ENCODE measurements around the gene GCNA.
"Not testable (repeated sequence)": the region's sequence is repeated elsewhere in the genome, so short reads cannot be mapped to it uniquely, and the experiment has no call there.

The GCNA gene

GRCh38 chrX:71623714-71624113 is 45.5 kb downstream of the GCNA start:
- Mint-ChIP-seq H3K4me1 (ENCODE audit: low read depth in 2 of 2) (peaks cover 27 to 39% of the 10 kb centered on the region in 2 donors), H3K36me3 (ENCODE audit: insufficient read depth) (peaks cover 31% of the 10 kb centered on the region), H3K9me3 (no peaks in the 10 kb centered on the region), H3K27ac (peak overlapping the region; percentile 98), H3K4me3 (peak overlapping the region; percentile 84 to 85), H3K27me3 (no peaks in the 10 kb centered on the region)
- ATAC-seq (replicated peaks), result peak; percentile 20
- DNase-seq, result peak in 1 of 3 experiments; percentile 23

- Mint-ChIP-seq H3K4me1 (ENCODE audit: low read depth in 2 of 2) (peaks cover 23 to 32% of the 10 kb centered on the region in 2 donors), H3K36me3 (ENCODE audit: insufficient read depth) (peaks cover 25% of the 10 kb centered on the region), H3K27me3 (no peaks in the 10 kb centered on the region), H3K4me3 (no peak overlapping the region), H3K9me3 (no peaks in the 10 kb centered on the region), H3K27ac (no peak overlapping the region)
- ATAC-seq (replicated peaks) (no peak), DNase-seq (no peak)
Measured at GRCh38 chrX:71625471-71625870, 47.2 kb downstream of the GCNA start.

DNA sequence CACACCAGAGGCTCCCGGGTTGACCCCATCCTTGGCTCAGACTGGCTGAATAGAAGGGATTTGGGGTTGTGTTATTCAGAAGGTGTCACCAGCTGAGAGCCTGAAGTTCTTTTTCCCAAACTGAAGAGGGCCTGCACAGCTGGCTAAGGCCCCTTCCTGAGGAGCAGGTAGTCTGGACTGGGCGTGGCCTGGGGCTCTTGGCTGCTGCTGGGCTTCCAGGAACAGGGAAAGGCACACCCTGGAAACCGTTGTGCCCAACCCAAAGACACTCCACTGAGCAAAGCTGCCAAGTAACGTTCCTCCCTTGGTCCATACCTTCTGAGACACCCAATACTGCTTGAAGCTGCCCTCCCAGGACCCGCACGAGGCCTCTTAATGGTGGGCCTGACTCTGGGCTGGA is 48.3 kb downstream of the GCNA start:
- Mint-ChIP-seq H3K27me3 (no peaks in the 10 kb centered on the region), H3K36me3 (ENCODE audit: insufficient read depth) (peaks cover 18% of the 10 kb centered on the region), H3K9me3 (no peaks in the 10 kb centered on the region), H3K4me1 (ENCODE audit: low read depth in 2 of 2) (peaks cover 22 to 27% of the 10 kb centered on the region in 2 donors), H3K4me3 (no peak overlapping the region), H3K27ac (no peak overlapping the region)
- DNase-seq, result no peak
- ATAC-seq (replicated peaks), result no peak

GRCh38 chrX:71627588-71628404 is 49.6 kb downstream of the GCNA start:
- no peak for DNase-seq
- Mint-ChIP-seq H3K4me3 (no peak overlapping the region), H3K27me3 (no peaks in the 10 kb centered on the region), H3K4me1 (ENCODE audit: low read depth in 2 of 2) (peaks cover 16 to 18% of the 10 kb centered on the region in 2 donors), H3K9me3 (no peaks in the 10 kb centered on the region), H3K27ac (no peak overlapping the region), H3K36me3 (ENCODE audit: insufficient read depth) (peaks cover 8% of the 10 kb centered on the region)
- no peak for ATAC-seq (replicated peaks)

GRCh38 chrX:71629467-71629866 is 51.2 kb downstream of the GCNA start:
- no peak overlapping the region for H3K27ac Mint-ChIP-seq
- no peak overlapping the region for H3K4me3 Mint-ChIP-seq
- no peaks in the 10 kb centered on the region for H3K27me3 Mint-ChIP-seq
- H3K4me1 Mint-ChIP-seq (ENCODE audit: low read depth in 2 of 2), result peaks cover 5 to 6% of the 10 kb centered on the region in 2 donors
- ATAC-seq (replicated peaks), result no peak
- no peaks in the 10 kb centered on the region for H3K36me3 Mint-ChIP-seq (ENCODE audit: insufficient read depth)
- H3K9me3 Mint-ChIP-seq, result no peaks in the 10 kb centered on the region
- DNase-seq, result no peak

DNA sequence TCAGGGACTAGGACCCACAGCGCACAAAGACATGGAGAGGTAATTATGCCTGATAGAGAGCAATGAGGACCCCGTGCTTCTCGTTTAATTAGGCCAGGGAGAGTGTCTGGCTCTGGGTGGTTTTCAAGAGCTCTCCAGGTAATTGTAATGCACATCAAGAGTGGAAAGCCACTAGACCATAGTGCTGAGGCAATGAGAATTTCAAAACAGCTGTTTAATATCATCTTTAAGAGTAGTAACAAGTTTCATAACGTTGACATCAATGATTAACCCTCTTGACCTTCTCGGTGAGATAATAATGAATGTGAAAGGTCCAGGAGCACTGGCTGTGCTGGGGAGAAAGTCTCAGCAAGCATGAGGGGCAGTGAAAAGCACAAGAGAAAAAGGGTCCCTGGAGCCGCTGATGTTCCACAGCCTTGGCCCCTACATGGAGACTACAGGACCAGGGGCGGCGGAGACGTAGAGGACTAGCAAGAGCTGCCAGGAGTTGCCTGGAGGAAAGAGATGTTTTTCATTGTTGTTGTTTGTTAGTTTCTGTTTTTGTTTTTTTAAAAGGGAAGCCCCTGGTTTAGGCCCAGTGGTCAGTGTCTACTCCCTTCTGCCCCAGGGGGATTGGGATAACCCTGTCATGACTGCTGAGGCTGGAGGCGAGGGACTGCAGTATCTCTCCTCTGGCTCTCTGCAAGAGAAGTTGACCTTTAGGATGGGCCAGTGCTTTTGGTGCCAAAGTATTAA is 54.9 kb downstream of the GCNA start:
- peak overlapping the region in 1 of 2 donors; percentile 12 for H3K27ac Mint-ChIP-seq
- H3K9me3 Mint-ChIP-seq, result no peaks in the 10 kb centered on the region
- no peaks in the 10 kb centered on the region for H3K27me3 Mint-ChIP-seq
- ATAC-seq (replicated peaks), result no peak
- peaks cover 3% of the 10 kb centered on the region for H3K36me3 Mint-ChIP-seq (ENCODE audit: insufficient read depth)
- peaks cover 15 to 18% of the 10 kb centered on the region in 2 donors for H3K4me1 Mint-ChIP-seq (ENCODE audit: low read depth in 2 of 2)
- no peak overlapping the region for H3K4me3 Mint-ChIP-seq
- no peak for DNase-seq

DNA sequence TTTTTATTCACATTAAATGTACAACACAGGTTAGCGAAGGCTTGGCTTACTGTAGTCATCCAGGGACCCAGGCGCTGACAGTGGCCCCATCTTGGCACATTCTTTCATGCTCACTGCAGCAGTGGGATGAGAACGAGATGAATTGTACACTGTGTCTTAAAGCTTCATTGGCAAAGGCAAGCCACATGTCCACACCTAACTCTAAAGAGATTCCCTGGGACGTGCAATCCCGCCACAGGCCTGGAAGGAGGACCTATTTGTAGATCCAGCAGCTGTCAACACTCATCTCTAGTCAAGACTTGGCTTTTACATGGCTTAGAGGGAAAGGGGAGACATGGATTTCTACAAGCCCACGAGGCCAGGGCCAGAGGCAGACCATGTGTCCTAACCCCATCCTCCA is 56.1 kb downstream of the GCNA start:
- H3K9me3 Mint-ChIP-seq, result no peaks in the 10 kb centered on the region
- DNase-seq, result no peak
- H3K27me3 Mint-ChIP-seq, result no peaks in the 10 kb centered on the region
- ATAC-seq (replicated peaks), result no peak
- peaks cover 12 to 17% of the 10 kb centered on the region in 2 donors for H3K4me1 Mint-ChIP-seq (ENCODE audit: low read depth in 2 of 2)
- no peak overlapping the region for H3K4me3 Mint-ChIP-seq
- H3K27ac Mint-ChIP-seq, result no peak overlapping the region
- H3K36me3 Mint-ChIP-seq (ENCODE audit: insufficient read depth), result peaks cover 3% of the 10 kb centered on the region

DNA sequence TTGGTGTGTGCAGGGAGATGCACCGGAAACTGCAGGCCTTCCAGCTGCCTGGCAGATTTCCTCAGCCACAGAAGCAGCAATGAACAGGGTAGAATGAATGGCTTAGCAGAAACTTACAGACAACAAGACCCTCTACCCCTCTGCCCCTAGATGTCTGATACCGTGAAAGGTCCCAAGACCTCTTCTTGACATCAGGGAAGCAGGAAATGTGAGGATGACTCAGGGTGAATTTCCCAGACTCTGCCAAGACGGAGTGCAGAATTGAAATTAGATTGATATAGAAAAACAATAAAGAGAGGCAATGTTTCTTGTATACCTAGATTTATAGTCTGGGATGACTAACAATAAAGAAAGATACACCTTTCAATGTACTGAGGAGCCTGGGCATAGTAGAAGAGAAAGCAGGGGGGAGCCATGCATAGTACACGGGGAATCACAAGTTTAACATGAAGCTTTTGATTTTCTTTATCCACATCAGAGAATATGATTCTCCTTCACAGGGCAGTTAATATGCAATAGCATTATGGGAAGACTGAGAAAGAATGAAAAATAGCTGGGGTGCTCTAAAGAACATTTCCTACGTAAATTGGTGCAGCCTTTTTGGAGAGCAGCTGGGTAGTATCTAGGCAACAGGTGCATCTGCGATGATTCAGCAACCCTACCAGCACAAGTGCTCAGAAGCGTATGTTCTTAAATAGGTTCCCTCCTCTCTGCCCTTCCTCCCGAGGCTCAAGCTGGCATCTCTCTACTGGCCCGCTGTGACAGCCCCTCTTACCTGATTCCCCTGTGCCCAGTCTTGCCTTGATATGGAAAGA is 58.4 kb downstream of the GCNA start:
- DNase-seq (no peak), ATAC-seq (replicated peaks) (peak; percentile 75)
- Mint-ChIP-seq H3K4me3 (no peak overlapping the region), H3K27me3 (no peaks in the 10 kb centered on the region), H3K27ac (no peak overlapping the region), H3K9me3 (no peaks in the 10 kb centered on the region), H3K36me3 (ENCODE audit: insufficient read depth) (peaks cover 3% of the 10 kb centered on the region), H3K4me1 (ENCODE audit: low read depth in 2 of 2) (peaks cover 11 to 13% of the 10 kb centered on the region in 2 donors)

DNA sequence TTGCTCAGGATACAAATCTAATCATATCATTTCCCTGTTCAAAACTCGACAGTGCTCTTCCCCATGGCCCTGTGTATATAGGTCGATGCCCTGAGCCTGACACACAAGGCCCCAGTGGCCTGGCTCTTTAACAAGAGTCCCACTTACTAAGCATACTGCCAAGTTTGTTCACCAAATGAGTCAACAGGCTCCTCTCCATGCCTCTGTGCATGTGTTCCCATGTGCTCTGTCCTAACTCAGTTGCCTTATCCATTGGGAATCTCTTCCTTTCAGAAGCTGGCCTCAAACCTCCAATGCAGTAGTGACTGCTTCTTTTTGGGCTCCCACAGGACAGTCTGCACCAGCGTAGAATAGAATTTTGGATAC is 59.0 kb downstream of the GCNA start:
- H3K36me3 Mint-ChIP-seq (ENCODE audit: insufficient read depth), result peaks cover 3% of the 10 kb centered on the region
- ATAC-seq (replicated peaks) (peak; percentile 52), DNase-seq (no peak)

GRCh38 chrX:71637848-71638247 is 59.6 kb downstream of the GCNA start:
- no peak for DNase-seq
- peak; percentile 53 for ATAC-seq (replicated peaks)
- peaks cover 3% of the 10 kb centered on the region for H3K36me3 Mint-ChIP-seq (ENCODE audit: insufficient read depth)
- H3K27me3 Mint-ChIP-seq, result no peaks in the 10 kb centered on the region
- H3K4me3 Mint-ChIP-seq, result no peak overlapping the region
- H3K27ac Mint-ChIP-seq, result no peak overlapping the region
- H3K9me3 Mint-ChIP-seq, result no peaks in the 10 kb centered on the region
- peaks cover 11 to 13% of the 10 kb centered on the region in 2 donors for H3K4me1 Mint-ChIP-seq (ENCODE audit: low read depth in 2 of 2)

More for the DNA sequence above, 59.0 kb downstream of the GCNA start:
- H3K27ac Mint-ChIP-seq, result no peak overlapping the region
- no peaks in the 10 kb centered on the region for H3K27me3 Mint-ChIP-seq
- H3K4me1 Mint-ChIP-seq (ENCODE audit: low read depth in 2 of 2), result peaks cover 11 to 13% of the 10 kb centered on the region in 2 donors
- no peaks in the 10 kb centered on the region for H3K9me3 Mint-ChIP-seq
- no peak overlapping the region for H3K4me3 Mint-ChIP-seq

GRCh38 chrX:71638409-71638808 is 60.2 kb downstream of the GCNA start:
- DNase-seq (no peak), ATAC-seq (replicated peaks) (no peak)
- H3K36me3 Mint-ChIP-seq (ENCODE audit: insufficient read depth), result peaks cover 3% of the 10 kb centered on the region
- no peaks in the 10 kb centered on the region for H3K9me3 Mint-ChIP-seq
- no peak overlapping the region for H3K4me3 Mint-ChIP-seq
- no peaks in the 10 kb centered on the region for H3K27me3 Mint-ChIP-seq
- no peak overlapping the region for H3K27ac Mint-ChIP-seq
- H3K4me1 Mint-ChIP-seq (ENCODE audit: low read depth in 2 of 2), result peaks cover 11 to 13% of the 10 kb centered on the region in 2 donors

GRCh38 chrX:71640002-71640401 is 61.8 kb downstream of the GCNA start:
- ATAC-seq (replicated peaks) (peak; percentile 40), DNase-seq (no peak)
- Mint-ChIP-seq H3K27ac (no peak overlapping the region), H3K9me3 (no peaks in the 10 kb centered on the region), H3K36me3 (ENCODE audit: insufficient read depth) (peaks cover 3% of the 10 kb centered on the region), H3K27me3 (no peaks in the 10 kb centered on the region), H3K4me3 (no peak overlapping the region), H3K4me1 (ENCODE audit: low read depth in 2 of 2) (peaks cover 11 to 13% of the 10 kb centered on the region in 2 donors)

DNA sequence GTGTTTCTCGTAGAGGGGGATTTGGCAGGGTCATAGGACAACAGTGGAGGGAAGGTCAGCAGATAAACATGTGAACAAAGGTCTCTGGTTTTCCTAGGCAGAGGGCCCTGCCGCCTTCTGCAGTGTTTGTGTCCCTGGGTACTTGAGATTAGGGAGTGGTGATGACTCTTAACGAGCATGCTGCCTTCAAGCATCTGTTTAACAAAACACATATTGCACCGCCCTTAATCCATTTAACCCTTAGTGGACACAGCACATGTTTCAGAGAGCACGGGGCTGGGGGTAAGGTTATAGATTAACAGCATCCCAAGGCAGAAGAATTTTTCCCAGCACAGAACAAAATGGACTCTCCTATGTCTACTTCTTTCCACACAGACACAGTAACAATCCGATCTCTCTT is 66.2 kb downstream of the GCNA start:
- not testable (repeated sequence) for H3K4me3 Mint-ChIP-seq; H3K27ac Mint-ChIP-seq; H3K4me1 Mint-ChIP-seq (ENCODE audit: low read depth in 2 of 2); DNase-seq; H3K36me3 Mint-ChIP-seq (ENCODE audit: insufficient read depth); ATAC-seq (replicated peaks); H3K27me3 Mint-ChIP-seq; H3K9me3 Mint-ChIP-seq

All from effector memory CD8-positive, alpha-beta T cell (primary cell).